ENCODE results near the gene TMEM170B. TPM values are rescaled to one million over a fixed set of nuclear protein-coding genes. Genes with fewer than 3 reads are reported as not detected.

The TMEM170B gene
- total RNA-seq, 4 donors from 2014 or later = 0.57 to 2.7 (median 1.1) TPM

DNA sequence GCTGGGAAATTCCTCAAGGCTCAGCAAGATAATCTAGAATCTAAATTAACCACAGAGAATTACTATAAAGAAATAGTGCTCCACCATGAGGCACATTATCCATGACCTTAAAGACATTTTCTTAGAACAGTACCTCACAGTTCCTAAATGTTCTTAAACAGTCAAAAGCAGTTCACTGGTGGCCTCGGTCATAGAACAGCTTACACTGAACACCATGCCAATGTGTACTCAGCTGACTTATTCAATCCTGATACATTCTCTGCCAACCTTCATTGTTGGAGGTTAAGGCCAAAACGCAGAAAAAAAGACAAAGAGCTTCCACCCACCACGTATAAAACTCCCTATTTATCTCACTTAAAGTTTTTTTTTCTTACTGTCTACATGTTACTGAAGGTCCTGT lies 21.8 kb upstream of the TMEM170B start:
- 35 to 39% methylated on average over 3 of the region's 3 CpGs for WGBS, 2 donors
- H3K36me3 ChIP-seq = no peaks in the 10 kb centered on the region
- no peaks in the 10 kb centered on the region for H3K4me1 ChIP-seq
- no peak for DNase-seq
- no peak for TF ChIP-seq POLR2A (IDR thresholded peaks at IDR 0.05)
- TF ChIP-seq, protein P1, sequence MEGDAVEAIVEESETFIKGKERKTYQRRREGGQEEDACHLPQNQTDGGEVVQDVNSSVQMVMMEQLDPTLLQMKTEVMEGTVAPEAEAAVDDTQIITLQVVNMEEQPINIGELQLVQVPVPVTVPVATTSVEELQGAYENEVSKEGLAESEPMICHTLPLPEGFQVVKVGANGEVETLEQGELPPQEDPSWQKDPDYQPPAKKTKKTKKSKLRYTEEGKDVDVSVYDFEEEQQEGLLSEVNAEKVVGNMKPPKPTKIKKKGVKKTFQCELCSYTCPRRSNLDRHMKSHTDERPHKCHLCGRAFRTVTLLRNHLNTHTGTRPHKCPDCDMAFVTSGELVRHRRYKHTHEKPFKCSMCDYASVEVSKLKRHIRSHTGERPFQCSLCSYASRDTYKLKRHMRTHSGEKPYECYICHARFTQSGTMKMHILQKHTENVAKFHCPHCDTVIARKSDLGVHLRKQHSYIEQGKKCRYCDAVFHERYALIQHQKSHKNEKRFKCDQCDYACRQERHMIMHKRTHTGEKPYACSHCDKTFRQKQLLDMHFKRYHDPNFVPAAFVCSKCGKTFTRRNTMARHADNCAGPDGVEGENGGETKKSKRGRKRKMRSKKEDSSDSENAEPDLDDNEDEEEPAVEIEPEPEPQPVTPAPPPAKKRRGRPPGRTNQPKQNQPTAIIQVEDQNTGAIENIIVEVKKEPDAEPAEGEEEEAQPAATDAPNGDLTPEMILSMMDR (IDR thresholded peaks at IDR 0.05) = no peak
- H3K9me3 ChIP-seq = peaks cover 0 to 6% (median 4%) of the 10 kb centered on the region in 3 donors
- H3K4me3 ChIP-seq = no peak overlapping the region
- H3K27me3 ChIP-seq = peaks cover 0 to 3% (median 0%) of the 10 kb centered on the region in 4 donors
- H3K27ac ChIP-seq = no peak overlapping the region
- intact Hi-C loops (cut with DNase I) = no loop called here

DNA sequence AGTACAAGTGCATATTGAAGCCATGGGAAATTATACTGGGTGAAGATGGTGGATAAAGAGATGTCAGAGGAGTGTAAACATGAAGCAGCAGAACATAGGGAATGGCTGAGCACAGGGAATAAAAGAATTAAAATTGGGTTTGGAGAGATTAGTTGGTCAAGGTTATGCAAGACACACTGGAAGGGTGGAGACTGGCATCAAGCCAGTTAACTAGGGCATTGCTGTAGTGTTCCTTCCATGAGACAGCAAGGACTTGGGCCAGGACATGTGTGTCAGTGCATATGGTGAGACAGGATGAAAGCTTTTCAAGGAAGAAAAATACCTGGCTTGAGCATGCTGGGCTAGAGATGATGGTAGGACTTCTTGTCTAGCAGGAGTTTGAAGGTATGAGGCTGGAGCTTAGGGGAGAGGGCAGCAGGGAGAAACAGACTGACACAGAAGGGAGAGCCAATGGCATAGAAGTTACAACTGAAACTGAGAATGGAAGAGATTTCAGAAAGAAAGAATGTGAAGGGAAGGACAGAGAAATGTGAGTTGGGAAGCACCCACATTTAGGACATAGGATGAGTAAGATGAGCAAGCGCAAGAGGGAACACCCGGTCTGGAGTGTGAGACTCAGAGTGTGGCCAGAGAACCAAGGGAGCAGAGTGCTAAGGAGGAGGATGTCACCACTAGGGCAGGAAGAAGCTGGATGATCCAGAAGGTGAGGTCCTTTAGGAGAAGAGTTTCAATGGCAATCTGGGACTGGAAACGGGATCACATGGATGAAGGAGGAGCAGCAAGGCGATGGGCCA lies 14.5 kb upstream of the TMEM170B start:
- H3K27ac ChIP-seq = no peak overlapping the region
- no peaks in the 10 kb centered on the region for H3K9me3 ChIP-seq
- TF ChIP-seq, protein P1 (IDR thresholded peaks at IDR 0.05) = no peak
- no peak for TF ChIP-seq POLR2A (IDR thresholded peaks at IDR 0.05)
- DNase-seq = no peak
- H3K36me3 ChIP-seq = no peaks in the 10 kb centered on the region
- no peak overlapping the region for H3K4me3 ChIP-seq
- peaks cover 0 to 11% (median 0%) of the 10 kb centered on the region in 3 donors for H3K4me1 ChIP-seq
- no peaks in the 10 kb centered on the region for H3K27me3 ChIP-seq
- WGBS, 2 donors = 79 to 93% methylated on average over 4 of the region's 4 CpGs
- intact Hi-C loops (cut with DNase I) = no loop called here

GRCh38 chr6:11525468-11526155 lies 11.9 kb upstream of the TMEM170B start:
- Histone ChIP-seq H3K36me3 (no peaks in the 10 kb centered on the region), H3K4me1 (peaks cover 0 to 11% (median 0%) of the 10 kb centered on the region in 3 donors), H3K27me3 (no peaks in the 10 kb centered on the region), H3K9me3 (no peaks in the 10 kb centered on the region), H3K4me3 (no peak overlapping the region), H3K27ac (peak overlapping the region in 1 of 4 donors; percentile 23)
- TF ChIP-seq POLR2A (IDR thresholded peaks at IDR 0.05) = no peak
- TF ChIP-seq, protein P1 (IDR thresholded peaks at IDR 0.05) = no peak
- 45 to 70% methylated on average over 2 of the region's 2 CpGs for WGBS, 2 donors
- intact Hi-C loops (cut with DNase I) = no loop called here
- no peak for DNase-seq

DNA sequence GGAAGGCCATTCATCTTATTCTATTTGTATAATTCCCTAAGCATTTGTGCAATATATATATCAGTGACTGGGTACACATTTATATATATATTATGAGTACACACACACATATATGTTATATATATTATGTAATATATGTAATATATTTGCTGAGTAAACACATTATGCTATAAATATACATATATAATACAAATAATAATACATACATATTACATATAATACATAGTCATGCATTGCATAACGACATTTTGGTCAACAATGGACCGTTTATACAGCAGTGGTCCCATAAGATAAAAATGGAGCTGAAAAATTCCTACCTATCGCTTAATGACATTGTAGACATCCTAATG lies 11.4 kb upstream of the TMEM170B start:
- Histone ChIP-seq H3K27me3 (no peaks in the 10 kb centered on the region), H3K27ac (no peak overlapping the region), H3K4me1 (peaks cover 0 to 11% (median 0%) of the 10 kb centered on the region in 3 donors), H3K36me3 (no peaks in the 10 kb centered on the region), H3K4me3 (no peak overlapping the region), H3K9me3 (no peaks in the 10 kb centered on the region)
- intact Hi-C loops (cut with DNase I) = no loop called here
- WGBS, 2 donors = 67 to 83% methylated on average over 3 of the region's 3 CpGs
- DNase-seq = no peak
- TF ChIP-seq POLR2A (IDR thresholded peaks at IDR 0.05) = no peak
- TF ChIP-seq, protein P1 (IDR thresholded peaks at IDR 0.05) = no peak

DNA sequence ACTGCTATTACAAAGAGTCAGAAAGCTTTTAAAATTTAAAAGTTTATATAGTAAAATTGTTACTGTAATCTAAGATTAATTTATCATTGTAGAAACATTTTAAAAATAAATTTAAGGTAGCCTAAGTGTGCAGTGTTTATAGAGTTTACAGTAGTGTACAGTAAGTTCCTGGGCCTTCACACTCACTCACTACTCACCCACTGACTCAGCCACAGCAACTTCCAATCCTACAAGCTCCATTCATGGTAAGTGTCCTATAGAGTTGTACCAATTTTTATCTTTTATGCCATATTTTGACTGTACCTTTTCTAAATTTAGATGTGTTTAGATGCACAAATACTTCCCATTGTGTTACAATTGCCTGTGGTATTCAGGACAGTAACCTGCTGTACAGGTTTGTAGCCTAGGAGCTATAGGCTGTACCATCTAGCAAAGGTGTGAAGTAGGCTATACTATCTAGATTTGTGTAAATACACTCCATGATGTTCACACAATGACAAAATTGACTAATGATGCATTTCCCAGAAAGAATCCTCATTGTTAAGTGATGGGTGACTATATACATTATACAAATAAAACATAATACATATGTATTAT lies 10.2 kb upstream of the TMEM170B start:
- no peak for TF ChIP-seq POLR2A (IDR thresholded peaks at IDR 0.05)
- TF ChIP-seq, protein P1 (IDR thresholded peaks at IDR 0.05) = no peak
- no peak overlapping the region for H3K27ac ChIP-seq
- no peaks in the 10 kb centered on the region for H3K36me3 ChIP-seq
- DNase-seq = no peak
- no peaks in the 10 kb centered on the region for H3K9me3 ChIP-seq
- peaks cover 0 to 8% (median 0%) of the 10 kb centered on the region in 3 donors for H3K4me1 ChIP-seq
- no peaks in the 10 kb centered on the region for H3K27me3 ChIP-seq
- no peak overlapping the region for H3K4me3 ChIP-seq
- intact Hi-C loops (cut with DNase I) = no loop called here

Measured in esophagus squamous epithelium (tissue), 5 donors.